ENCODE measurements around the gene FSTL5. TPM values are rescaled to one million over a fixed set of nuclear protein-coding genes. Genes with fewer than 3 reads are reported as not detected.

Gene FSTL5
- total RNA-seq, 1 donor from 2014 or later, result not detected

GRCh38 chr4:161817914-161818313 lies 345.9 kb downstream of the FSTL5 start:
- ATAC-seq (no peak), DNase-seq (no peak)
- intact Hi-C loops (cut with DNase I), result no loop called here
- Histone ChIP-seq H3K4me1 (no peaks in the 10 kb centered on the region), H3K9me3 (no peaks in the 10 kb centered on the region), H3K27me3 (ENCODE audit: low read depth) (no peaks in the 10 kb centered on the region), H3K27ac (no peak overlapping the region), H3K4me3 (no peak overlapping the region), H3K36me3 (no peaks in the 10 kb centered on the region)
- no peak for TF ChIP-seq CTCF (IDR thresholded peaks at IDR 0.05)

GRCh38 chr4:161816958-161817357 lies 346.8 kb downstream of the FSTL5 start:
- no peaks in the 10 kb centered on the region for H3K27me3 ChIP-seq (ENCODE audit: low read depth)
- intact Hi-C loops (cut with DNase I), result no loop called here
- H3K4me3 ChIP-seq, result no peak overlapping the region
- H3K36me3 ChIP-seq, result no peaks in the 10 kb centered on the region
- ATAC-seq (no peak), DNase-seq (no peak)
- H3K4me1 ChIP-seq, result no peaks in the 10 kb centered on the region
- TF ChIP-seq CTCF (IDR thresholded peaks at IDR 0.05), result no peak
- H3K27ac ChIP-seq, result no peak overlapping the region
- no peaks in the 10 kb centered on the region for H3K9me3 ChIP-seq

DNA sequence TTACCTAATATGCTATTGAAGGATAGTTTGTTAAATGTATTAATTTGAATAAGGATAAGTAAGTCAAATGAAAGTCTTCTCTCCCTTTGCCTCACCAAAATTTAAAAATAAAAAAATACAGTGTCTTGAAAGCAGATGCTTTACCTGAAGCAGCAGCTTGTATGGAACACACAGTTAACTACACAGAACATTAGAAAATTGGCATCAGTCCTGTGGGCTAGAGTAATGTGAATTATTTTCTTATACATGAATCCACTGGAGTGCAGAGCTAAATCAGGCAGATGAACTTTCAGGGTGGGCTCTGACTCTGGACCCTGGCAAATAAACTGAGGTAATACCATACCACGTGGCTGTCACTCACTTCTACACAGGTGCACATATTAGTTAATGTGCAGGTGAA lies 348.0 kb downstream of the FSTL5 start:
- H3K36me3 ChIP-seq, result no peaks in the 10 kb centered on the region
- no peaks in the 10 kb centered on the region for H3K9me3 ChIP-seq
- ATAC-seq (no peak), DNase-seq (no peak)
- no peak overlapping the region for H3K27ac ChIP-seq
- H3K4me1 ChIP-seq, result no peaks in the 10 kb centered on the region
- no peak for TF ChIP-seq CTCF (IDR thresholded peaks at IDR 0.05)
- H3K27me3 ChIP-seq (ENCODE audit: low read depth), result no peaks in the 10 kb centered on the region
- no peak overlapping the region for H3K4me3 ChIP-seq
- intact Hi-C loops (cut with DNase I), result no loop called here

DNA sequence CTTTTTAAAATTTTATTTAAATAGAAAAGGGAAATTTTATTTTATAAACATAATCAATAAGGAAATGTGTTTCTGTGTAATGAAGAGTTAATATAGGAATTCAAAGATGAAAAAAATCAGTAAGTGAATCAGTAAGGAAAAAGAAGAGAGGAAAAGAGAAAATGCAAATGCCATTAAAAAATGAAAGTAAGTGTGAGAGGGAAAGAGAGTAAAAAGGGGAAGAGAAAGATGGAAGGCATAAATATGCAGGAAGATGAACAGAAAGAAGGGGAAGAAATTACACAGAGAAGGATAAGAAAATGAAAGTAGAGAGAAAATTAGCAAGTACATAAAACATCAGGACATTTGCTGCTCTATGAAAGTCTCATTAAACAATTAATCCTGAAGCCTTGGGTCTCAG lies 349.9 kb downstream of the FSTL5 start:
- Histone ChIP-seq H3K4me1 (no peaks in the 10 kb centered on the region), H3K9me3 (no peaks in the 10 kb centered on the region), H3K27me3 (ENCODE audit: low read depth) (no peaks in the 10 kb centered on the region), H3K27ac (no peak overlapping the region), H3K4me3 (no peak overlapping the region), H3K36me3 (no peaks in the 10 kb centered on the region)
- ATAC-seq, result no peak
- intact Hi-C loops (cut with DNase I), result no loop called here
- no peak for TF ChIP-seq CTCF (IDR thresholded peaks at IDR 0.05)
- no peak for DNase-seq

- Histone ChIP-seq H3K36me3 (no peaks in the 10 kb centered on the region), H3K4me3 (no peak overlapping the region), H3K4me1 (no peaks in the 10 kb centered on the region), H3K27ac (no peak overlapping the region), H3K9me3 (no peaks in the 10 kb centered on the region), H3K27me3 (ENCODE audit: low read depth) (no peaks in the 10 kb centered on the region)
- no peak for DNase-seq
- intact Hi-C loops (cut with DNase I), result no loop called here
- ATAC-seq, result no peak
- no peak for TF ChIP-seq CTCF (IDR thresholded peaks at IDR 0.05)
Observed at GRCh38 chr4:161813389-161813788, 350.4 kb downstream of the FSTL5 start.

- Histone ChIP-seq H3K27me3 (ENCODE audit: low read depth) (no peaks in the 10 kb centered on the region), H3K4me1 (no peaks in the 10 kb centered on the region), H3K36me3 (no peaks in the 10 kb centered on the region), H3K9me3 (no peaks in the 10 kb centered on the region), H3K27ac (no peak overlapping the region), H3K4me3 (no peak overlapping the region)
- DNase-seq, result no peak
- intact Hi-C loops (cut with DNase I), result no loop called here
- TF ChIP-seq CTCF (IDR thresholded peaks at IDR 0.05), result no peak
- no peak for ATAC-seq
Observed at GRCh38 chr4:161803171-161803570, 360.6 kb downstream of the FSTL5 start.
